Right lobe of liver (tissue), 6 donors: ENCODE data around the gene ADM. TPM values are rescaled to one million over a fixed set of nuclear protein-coding genes. Genes with fewer than 3 reads are reported as not detected.
A peak's percentile ranks its signal among the peaks of the same experiment; 100 is the strongest.

Source experiments
- ATAC-seq, 4 donors: fragments of 200-7000 bp; cut with Tn5 transposase; one replicate each; pipeline ENCODE4 v1.9.1; 2020; ENCODE audit warnings: mild to moderate bottlenecking in 4 of 4, moderate library complexity in 4 of 4
- DNase-seq, 3 donors: peaks; one replicate each; pipeline ENCODE4 v3.0.0-alpha.2; 2020
- H3K27ac ChIP-seq, 3 donors: fragments of 200-600 bp; one replicate each; pipeline ENCODE4 v1.8.0; 2022
- H3K27me3 ChIP-seq, 2 donors: fragments of 200-600 bp; one replicate each; pipeline ENCODE4 v1.8.0; 2022
- H3K36me3 ChIP-seq, 4 donors: fragments of 200-600 bp; sonication (generic) in 1 of 4; one replicate each; pipeline versions ENCODE4 v1.5.1 to v1.8.0; 2017 to 2022; ENCODE audit warnings: control low read depth in 1 of 4
- H3K4me1 ChIP-seq, 4 donors: fragments of 200-600 bp; sonication (generic) in 1 of 4; one replicate each; pipeline versions ENCODE4 v1.5.1 to v1.8.0; 2017 to 2022; ENCODE audit warnings: control low read depth in 1 of 4
- H3K4me3 ChIP-seq, 3 donors: fragments of 200-600 bp; one replicate each; pipeline ENCODE4 v1.8.0; 2022
- H3K9me3 ChIP-seq, 4 donors: fragments of 200-600 bp; sonication (generic) in 1 of 4; one replicate each; pipeline versions ENCODE4 v1.5.1 to v1.8.0; 2017 to 2022; ENCODE audit warnings: control low read depth in 1 of 4
- CTCF ChIP-seq, 4 donors: fragments of 200-600 bp in 3 of 4; fragments of 450-650 bp in 1 of 4; IDR thresholded peaks; one replicate each; pipeline versions ENCODE4 v1.5.1 to v1.8.0; 2016 to 2022; ENCODE audit warnings: antibody characterized with exemption in 4 of 4, mild to moderate bottlenecking in 2 of 4
- POLR2A ChIP-seq: fragments of 450-650 bp; IDR thresholded peaks from one replicate; pipeline ENCODE4 v1.6.1; 2017; ENCODE audit warnings: antibody characterized with exemption, mild to moderate bottlenecking
- WGBS: methylation state at CpG from one replicate; pipeline ENCODE4 v1.1.6; 2018; ENCODE audit warnings: low coverage, low lambda C conversion rate; ENCODE audit not compliant: insufficient coverage; ENCODE audit errors: missing lambda C conversion rate; 5-methylcytosine and 5-hydroxymethylcytosine counted together
- intact Hi-C, 2 donors: fragments of 100-400 bp; cut with DNase I; formaldehyde crosslinking; loops; one replicate each; pipeline versions ENCODE4 v1.11.2 to v1.14.1; 2022
- total RNA-seq, 6 experiments: library from RNA; depleted of rRNA in 2 of 6; stranded (reverse); fragments of >200 nt in 2 of 6; fragmentation: NEBNext Ultra II Directional in 3 of 6; extraction: Animal tissue kit (Norgen Biotek cat#: 25700) in 3 of 6; gene quantifications; one replicate each; pipeline versions ENCODE4 v1.1.0 to v1.2.4, GENCODE V29; 2016 to 2023
- donor health status: DM: no; HTN: yes; CAD: no.
- donor health status: DM: no; HTN: no; CAD: no.
- donor health status: DM: no; HTN: no; CAD: no.
- donor health status: DM: no; HTN: yes; CAD: no.
- donor health status: DM: no; HTN: yes; CAD: no.

ADM gene
- total RNA-seq, 6 experiments from 2014 or later, result 7.9 to 82.6 (median 21.6) TPM

- Histone ChIP-seq H3K27me3 (no peaks in the 10 kb centered on the region), H3K4me1 (peaks cover 0 to 61% (median 25%) of the 10 kb centered on the region in 4 donors), H3K4me3 (no peak overlapping the region), H3K36me3 (no peaks in the 10 kb centered on the region), H3K9me3 (no peaks in the 10 kb centered on the region), H3K27ac (peak overlapping the region; percentile 65 to 81 (median 78))
- peak; percentile 49 to 69 (median 56) for ATAC-seq
- TF ChIP-seq CTCF (IDR thresholded peaks at IDR 0.05) (no peak), POLR2A (no peak)
- intact Hi-C loops, result loop anchor here in 1 of 2 donors (5.0 kb wide), 1 partner anchor 40 kb away; no protein-coding TSS in a partner anchor
- DNase-seq, result no peak
Observed at GRCh38 chr11:10327254-10327653, 22.4 kb downstream of the ADM start.

GRCh38 chr11:10328314-10329098 is 23.6 kb downstream of the ADM start:
- intact Hi-C loops, result loop anchor here in 1 of 2 donors (5.0 kb wide), 1 partner anchor 39 kb away; no protein-coding TSS in a partner anchor
- Histone ChIP-seq H3K27ac (peak overlapping the region in 2 of 3 donors; percentile 13 to 65), H3K4me1 (peaks cover 0 to 49% (median 21%) of the 10 kb centered on the region in 4 donors), H3K36me3 (no peaks in the 10 kb centered on the region), H3K9me3 (no peaks in the 10 kb centered on the region), H3K27me3 (no peaks in the 10 kb centered on the region), H3K4me3 (no peak overlapping the region)
- no peak for TF ChIP-seq CTCF (IDR thresholded peaks at IDR 0.05)
- TF ChIP-seq POLR2A, result no peak
- 34% methylated on average over 3 of the region's 3 CpGs for WGBS
- no peak for DNase-seq
- peak in 2 of 4 donors; percentile 1 to 2 for ATAC-seq

GRCh38 chr11:10329356-10329755 is 24.5 kb downstream of the ADM start:
- Histone ChIP-seq H3K27me3 (no peaks in the 10 kb centered on the region), H3K27ac (peak overlapping the region in 1 of 3 donors; percentile 13), H3K9me3 (no peaks in the 10 kb centered on the region), H3K4me1 (peaks cover 0 to 46% (median 20%) of the 10 kb centered on the region in 4 donors), H3K4me3 (no peak overlapping the region), H3K36me3 (no peaks in the 10 kb centered on the region)
- no peak for TF ChIP-seq CTCF (IDR thresholded peaks at IDR 0.05)
- TF ChIP-seq POLR2A, result no peak
- intact Hi-C loops, result loop anchor here in 1 of 2 donors (5.0 kb wide), 1 partner anchor 38 kb away; no protein-coding TSS in a partner anchor
- no peak for ATAC-seq
- WGBS, result 80% methylated on average over 2 of the region's 2 CpGs
- no peak for DNase-seq

- no peak for DNase-seq
- TF ChIP-seq POLR2A (no peak), CTCF (IDR thresholded peaks at IDR 0.05) (no peak)
- Histone ChIP-seq H3K36me3 (no peaks in the 10 kb centered on the region), H3K4me3 (no peak overlapping the region), H3K9me3 (no peaks in the 10 kb centered on the region), H3K4me1 (peaks cover 0 to 41% (median 17%) of the 10 kb centered on the region in 4 donors), H3K27me3 (no peaks in the 10 kb centered on the region), H3K27ac (no peak overlapping the region)
- ATAC-seq, result no peak
- intact Hi-C loops, result loop anchor here in 1 of 2 donors (5.0 kb wide), 1 partner anchor 37 kb away; no protein-coding TSS in a partner anchor
- WGBS, result 47% methylated on average over 2 of the region's 2 CpGs
Observed at GRCh38 chr11:10329935-10330334, 25.1 kb downstream of the ADM start.
